GM19193 (cell line): Measurements from ENCODE around the gene FKBP1B.

Experiments
- POLR2A ChIP-seq: IDR thresholded peaks from 4 replicates; pipeline ENCODE4 v1.6.1; 2011; ENCODE audit not compliant: insufficient read depth, insufficient read length; ENCODE audit errors: extremely low read depth

Gene FKBP1B

GRCh38 chr2:24046930-24047702, 2.4 kb upstream of the FKBP1B start, which contains the start of gene WDCP:
TSS of gene WDCP (minus strand) at chr2:24047391. CDS start at chr2:24039494, 7,897 bp downstream.
- TF ChIP-seq POLR2A = peak; percentile 92

GRCh38 chr2:24047703-24048033, 1.9 kb upstream of the FKBP1B start:
- no peak for TF ChIP-seq POLR2A

- TF ChIP-seq POLR2A = no peak
Observed at GRCh38 chr2:24048769-24049484, 614 bp upstream of the FKBP1B start.

- no peak for TF ChIP-seq POLR2A
Observed at GRCh38 chr2:24050041-24050979, 769 bp downstream of the FKBP1B start.

- no peak for TF ChIP-seq POLR2A
Observed at GRCh38 chr2:24051833-24052232, 2.3 kb downstream of the FKBP1B start.

GRCh38 chr2:24052951-24053350, 3.4 kb downstream of the FKBP1B start:
- TF ChIP-seq POLR2A = no peak

GRCh38 chr2:24054366-24055010, 4.9 kb downstream of the FKBP1B start:
- TF ChIP-seq POLR2A = no peak

- TF ChIP-seq POLR2A = no peak
Observed at GRCh38 chr2:24055750-24056149, 6.2 kb downstream of the FKBP1B start.

- no peak for TF ChIP-seq POLR2A
Observed at GRCh38 chr2:24058564-24059271, 9.2 kb downstream of the FKBP1B start.

- no peak for TF ChIP-seq POLR2A
Observed at GRCh38 chr2:24065341-24065740, 15.8 kb downstream of the FKBP1B start.

GRCh38 chr2:24072259-24072658, 22.7 kb downstream of the FKBP1B start:
- no peak for TF ChIP-seq POLR2A

- no peak for TF ChIP-seq POLR2A
Observed at GRCh38 chr2:24073816-24074215, 24.3 kb downstream of the FKBP1B start.

- TF ChIP-seq POLR2A = no peak
Observed at GRCh38 chr2:24075259-24075658, 25.7 kb downstream of the FKBP1B start.
